Psoas muscle (tissue), 8 donors: ENCODE results near the gene ABCC1. TPM values are rescaled to one million over a fixed set of nuclear protein-coding genes. Genes with fewer than 3 reads are reported as not detected.
A peak's percentile ranks its signal among the peaks of the same experiment; 100 is the strongest.

Experiments
- ATAC-seq, 4 donors: fragments of 200-7000 bp; cut with Tn5 transposase; one replicate each; pipeline ENCODE4 v1.9.1; 2020; ENCODE audit warnings: moderate library complexity in 3 of 4, mild to moderate bottlenecking in 2 of 4
- DNase-seq, 2 donors: peaks; one replicate each; pipeline ENCODE4 v3.0.0-alpha.2; 2020
- H3K27ac ChIP-seq: fragments of 200-600 bp; one replicate; pipeline ENCODE4 v1.8.0; 2022
- H3K27me3 ChIP-seq, 3 donors: fragments of 200-600 bp in 1 of 3; one replicate each; pipeline versions ENCODE4 v1.6.1 to v1.8.0; 2013 to 2022; ENCODE audit warnings: low read length in 2 of 3, mild to moderate bottlenecking in 2 of 3, moderate library complexity in 1 of 3; ENCODE audit not compliant: insufficient read depth in 3 of 3
- H3K36me3 ChIP-seq, 2 donors: fragments of 200-600 bp in 1 of 2; one replicate each; pipeline versions ENCODE4 v1.6.1 to v1.8.0; 2013 to 2022; ENCODE audit warnings: low read depth in 1 of 2, mild to moderate bottlenecking in 1 of 2, moderate library complexity in 1 of 2; ENCODE audit not compliant: insufficient read depth in 1 of 2
- H3K4me1 ChIP-seq: fragments of 200-600 bp; one replicate; pipeline ENCODE4 v1.8.0; 2022
- H3K4me3 ChIP-seq: fragments of 200-600 bp; one replicate; pipeline ENCODE4 v1.8.0; 2022; ENCODE audit warnings: mild to moderate bottlenecking
- H3K9me3 ChIP-seq: fragments of 200-600 bp; one replicate; pipeline ENCODE4 v1.8.0; 2022
- WGBS, 3 donors: extraction: QIAGEN DNeasy Blood & Tissue Kit; methylation state at CpG; one replicate each; pipeline versions ENCODE4 v1.1.6 to v1.1.7; 2013; 5-methylcytosine and 5-hydroxymethylcytosine counted together
- intact Hi-C, 2 donors: fragments of 100-400 bp; cut with DNase I; formaldehyde crosslinking; loops; one replicate each; pipeline versions ENCODE4 v1.11.0 to v1.14.2; 2022
- polyA plus RNA-seq, 3 donors: library from polyadenylated mRNA; stranded (reverse); fragments of 200-250 nt; gene quantifications; one replicate each; pipeline ENCODE4 v1.2.3, GENCODE V29; 2013
- total RNA-seq, 4 donors: library from RNA; stranded (reverse); fragmentation: NEBNext Ultra II Directional in 2 of 4; extraction: Animal tissue kit (Norgen Biotek cat#: 25700) in 2 of 4; gene quantifications; one replicate each; pipeline versions ENCODE4 v1.2.1 to v1.2.4, GENCODE V29; 2021 to 2023
- TF ChIP-seq, protein P1 (sequence below): fragments of 200-600 bp; IDR thresholded peaks from one replicate; pipeline ENCODE4 v1.8.0; 2022; ENCODE audit warnings: antibody characterized with exemption
- donor health status: healthy with polysubstance abuse.
- donor health status: DM: no; HTN: no; CAD: no; lungs with moderate emphysema.
- donor health status: Bipolar disorder and iron deficiency.
- donor health status: healthy.
- donor health status: DM: yes; HTN: yes; CAD: no.
- donor health status: DM: no; HTN: no; CAD: no.
- donor health status: DM: no; HTN: no; CAD: no.
- donor health status: DM: yes; HTN: yes; CAD: no.

ABCC1 gene
- total and polyA plus RNA-seq, 7 donors, result 7.4 to 36.5 (median 20.5) TPM

DNA sequence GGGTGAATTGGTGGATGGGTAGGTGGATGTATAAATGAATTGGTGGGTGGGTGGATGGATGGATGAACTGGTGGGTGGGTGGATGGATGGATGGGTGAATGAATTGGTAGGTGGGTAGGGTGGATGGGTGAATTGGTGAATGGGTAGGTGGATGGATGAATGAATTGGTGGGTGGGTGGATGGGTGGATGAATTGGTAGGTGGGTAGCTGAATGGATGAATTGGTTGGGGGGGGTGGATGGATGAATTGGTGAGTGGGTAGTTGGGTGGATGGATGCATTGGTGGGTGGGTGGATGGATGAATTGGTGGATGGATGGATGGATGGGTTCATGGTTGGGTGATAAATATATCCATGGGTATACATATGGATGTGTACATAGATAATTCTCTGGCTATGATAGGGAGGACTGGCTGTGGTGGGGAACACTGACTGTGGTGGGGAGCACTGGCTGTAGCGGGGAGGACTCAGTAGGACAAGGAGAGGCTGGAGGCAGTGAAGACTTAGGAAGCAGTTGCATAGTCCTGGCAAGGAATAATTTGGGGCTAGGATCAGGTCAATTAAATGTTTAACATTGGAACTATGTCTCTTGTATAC, 54.4 kb downstream of the ABCC1 start:
- 0 to 95% (median 0%) methylated on average over 1 of the region's 1 CpG for WGBS, 3 donors
- intact Hi-C loops, result loop anchor here in 1 of 2 donors (10.0 kb wide), 1 partner anchor 51 kb away; no protein-coding TSS in a partner anchor
- peaks cover 20% of the 10 kb centered on the region for H3K4me1 ChIP-seq
- H3K36me3 ChIP-seq, result no peaks in the 10 kb centered on the region
- H3K27ac ChIP-seq, result no peak overlapping the region
- DNase-seq, result peak in 1 of 2 donors; percentile 5
- no peak overlapping the region for H3K4me3 ChIP-seq
- H3K27me3 ChIP-seq, result no peaks in the 10 kb centered on the region
- TF ChIP-seq, protein P1, sequence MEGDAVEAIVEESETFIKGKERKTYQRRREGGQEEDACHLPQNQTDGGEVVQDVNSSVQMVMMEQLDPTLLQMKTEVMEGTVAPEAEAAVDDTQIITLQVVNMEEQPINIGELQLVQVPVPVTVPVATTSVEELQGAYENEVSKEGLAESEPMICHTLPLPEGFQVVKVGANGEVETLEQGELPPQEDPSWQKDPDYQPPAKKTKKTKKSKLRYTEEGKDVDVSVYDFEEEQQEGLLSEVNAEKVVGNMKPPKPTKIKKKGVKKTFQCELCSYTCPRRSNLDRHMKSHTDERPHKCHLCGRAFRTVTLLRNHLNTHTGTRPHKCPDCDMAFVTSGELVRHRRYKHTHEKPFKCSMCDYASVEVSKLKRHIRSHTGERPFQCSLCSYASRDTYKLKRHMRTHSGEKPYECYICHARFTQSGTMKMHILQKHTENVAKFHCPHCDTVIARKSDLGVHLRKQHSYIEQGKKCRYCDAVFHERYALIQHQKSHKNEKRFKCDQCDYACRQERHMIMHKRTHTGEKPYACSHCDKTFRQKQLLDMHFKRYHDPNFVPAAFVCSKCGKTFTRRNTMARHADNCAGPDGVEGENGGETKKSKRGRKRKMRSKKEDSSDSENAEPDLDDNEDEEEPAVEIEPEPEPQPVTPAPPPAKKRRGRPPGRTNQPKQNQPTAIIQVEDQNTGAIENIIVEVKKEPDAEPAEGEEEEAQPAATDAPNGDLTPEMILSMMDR, result no peak
- no peak for ATAC-seq
- no peaks in the 10 kb centered on the region for H3K9me3 ChIP-seq

DNA sequence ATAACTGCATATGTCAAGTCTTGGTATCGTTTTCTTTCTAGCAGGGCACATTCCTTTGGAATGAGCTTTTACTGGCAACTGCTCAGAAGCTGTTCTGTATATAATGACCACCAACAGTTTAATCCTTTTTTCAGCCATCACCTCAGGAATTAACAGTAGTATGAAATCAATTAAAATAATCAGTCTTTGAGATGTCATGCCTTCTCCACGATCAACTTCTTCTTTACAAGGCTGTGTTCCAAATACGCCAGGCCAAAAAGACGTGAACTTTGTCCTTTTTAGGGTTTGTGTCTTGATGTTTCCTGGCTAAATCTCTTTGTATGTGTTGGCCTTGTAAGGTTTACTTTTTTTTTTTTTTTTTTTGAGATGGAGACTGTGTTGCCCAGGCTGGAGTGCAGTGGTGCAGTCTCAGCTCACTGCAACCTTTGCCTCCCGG, 54.9 kb downstream of the ABCC1 start:
- H3K27me3 ChIP-seq, result no peaks in the 10 kb centered on the region
- intact Hi-C loops, result loop anchor here in 1 of 2 donors (10.0 kb wide), 1 partner anchor 50 kb away; no protein-coding TSS in a partner anchor
- WGBS, 3 donors, result 60 to 73% (median 61%) methylated on average over 5 of the region's 5 CpGs
- no peak overlapping the region for H3K27ac ChIP-seq
- no peak for DNase-seq
- H3K4me1 ChIP-seq, result peaks cover 17% of the 10 kb centered on the region
- H3K36me3 ChIP-seq, result no peaks in the 10 kb centered on the region
- TF ChIP-seq, protein P1, result no peak
- no peak for ATAC-seq
- no peaks in the 10 kb centered on the region for H3K9me3 ChIP-seq
- H3K4me3 ChIP-seq, result no peak overlapping the region

DNA sequence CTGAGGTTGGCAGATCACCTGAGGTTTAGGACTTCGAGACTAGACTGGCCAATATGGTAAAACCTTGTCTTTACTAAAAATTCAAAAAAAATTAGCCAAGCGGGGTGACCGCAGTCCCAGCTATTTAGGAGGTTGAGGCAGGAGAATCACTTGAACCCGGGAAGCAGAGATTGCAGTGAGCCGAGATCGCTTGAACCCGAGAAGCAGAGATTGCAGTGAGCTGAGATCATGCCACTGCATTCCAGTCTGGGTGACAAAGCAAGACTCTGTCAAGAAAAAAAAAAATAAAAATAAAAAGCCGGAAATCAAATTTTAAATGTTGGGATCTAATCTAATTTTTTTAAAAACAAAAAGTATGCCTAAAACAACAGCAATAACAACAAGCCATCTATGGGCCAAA, 56.3 kb downstream of the ABCC1 start:
- H3K36me3 ChIP-seq, result peaks cover 0 to 7% of the 10 kb centered on the region in 2 donors
- intact Hi-C loops, result loop anchor here in 1 of 2 donors (10.0 kb wide), 1 partner anchor 49 kb away; no protein-coding TSS in a partner anchor
- H3K27me3 ChIP-seq, result no peaks in the 10 kb centered on the region
- ATAC-seq (no peak), DNase-seq (peak in 1 of 2 donors; percentile 6)
- TF ChIP-seq, protein P1, result no peak
- 50 to 89% (median 60%) methylated on average over 8 of the region's 8 CpGs for WGBS, 3 donors
- H3K4me3 ChIP-seq, result no peak overlapping the region
- peak overlapping the region; percentile 17 for H3K27ac ChIP-seq
- no peaks in the 10 kb centered on the region for H3K9me3 ChIP-seq
- peaks cover 24% of the 10 kb centered on the region for H3K4me1 ChIP-seq

DNA sequence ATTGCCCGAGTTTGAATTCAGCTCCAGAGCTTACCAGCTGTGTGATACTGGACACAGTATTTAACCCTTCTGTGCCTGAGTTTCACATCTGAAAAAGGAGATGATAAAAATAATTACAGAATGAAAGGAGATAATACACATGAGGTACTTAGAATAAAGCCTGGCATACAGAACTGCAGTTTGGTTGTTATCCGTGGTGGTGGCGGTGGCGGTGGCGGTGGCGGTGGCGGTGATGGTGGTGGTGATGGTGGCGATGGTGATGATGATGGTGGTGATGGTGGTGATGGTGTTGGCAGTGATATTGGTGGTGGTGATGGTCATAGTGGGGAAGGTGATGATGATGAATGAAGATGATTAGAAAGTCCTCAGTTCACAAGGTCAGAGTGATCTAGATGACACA, 57.2 kb downstream of the ABCC1 start:
- WGBS, 3 donors, result 77 to 90% (median 81%) methylated on average over 8 of the region's 8 CpGs
- Histone ChIP-seq H3K9me3 (no peaks in the 10 kb centered on the region), H3K27me3 (no peaks in the 10 kb centered on the region), H3K36me3 (peaks cover 0 to 8% of the 10 kb centered on the region in 2 donors), H3K4me3 (no peak overlapping the region), H3K4me1 (peaks cover 24% of the 10 kb centered on the region), H3K27ac (no peak overlapping the region)
- TF ChIP-seq, protein P1, result no peak
- no peak for ATAC-seq
- intact Hi-C loops, result loop anchor here in 1 of 2 donors (10.0 kb wide), 1 partner anchor 48 kb away; no protein-coding TSS in a partner anchor
- no peak for DNase-seq
